GM18517 (cell line): Measurements from ENCODE around the gene GTF3C2.
A peak's percentile ranks its signal among the peaks of the same experiment; 100 is the strongest.
"Not testable (repeated sequence)": the region's sequence is repeated elsewhere in the genome, so short reads cannot be mapped to it uniquely, and the experiment has no call there.

Experiments used
- ATAC-seq: cut with Tn5 transposase; IDR thresholded peaks from one replicate; pipeline ENCODE4 v1.9.1; 2021; ENCODE audit warnings: mild to moderate bottlenecking, moderate library complexity; ENCODE audit not compliant: unreplicated experiment

The GTF3C2 gene

GRCh38 chr2:27375513-27376099 is 19.0 kb upstream of the GTF3C2 start:
- ATAC-seq = no peak

DNA sequence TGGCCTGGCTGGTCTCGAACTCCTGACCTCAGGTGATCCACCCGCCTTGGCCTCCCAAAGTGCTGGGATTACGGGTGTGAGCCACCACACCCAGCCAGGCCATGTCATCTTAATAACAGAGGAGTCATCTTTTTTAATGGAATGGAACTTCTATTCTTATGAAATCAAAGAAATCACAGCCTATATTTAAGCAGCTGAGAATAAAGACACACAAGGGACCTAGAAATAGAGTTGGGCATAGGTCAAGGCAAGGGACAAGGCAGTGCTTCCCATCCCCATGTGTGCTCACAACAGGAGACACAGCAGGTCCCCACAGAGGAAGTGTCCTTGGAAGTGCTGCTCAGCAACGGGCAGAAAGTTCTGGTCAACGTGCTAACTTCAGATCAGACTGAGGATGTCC is 17.0 kb upstream of the GTF3C2 start:
- ATAC-seq = no peak

- no peak for ATAC-seq
Measured at GRCh38 chr2:27372937-27373336, 16.4 kb upstream of the GTF3C2 start.

- peak; percentile 27 for ATAC-seq
Measured at GRCh38 chr2:27370816-27371620, 14.5 kb upstream of the GTF3C2 start.

DNA sequence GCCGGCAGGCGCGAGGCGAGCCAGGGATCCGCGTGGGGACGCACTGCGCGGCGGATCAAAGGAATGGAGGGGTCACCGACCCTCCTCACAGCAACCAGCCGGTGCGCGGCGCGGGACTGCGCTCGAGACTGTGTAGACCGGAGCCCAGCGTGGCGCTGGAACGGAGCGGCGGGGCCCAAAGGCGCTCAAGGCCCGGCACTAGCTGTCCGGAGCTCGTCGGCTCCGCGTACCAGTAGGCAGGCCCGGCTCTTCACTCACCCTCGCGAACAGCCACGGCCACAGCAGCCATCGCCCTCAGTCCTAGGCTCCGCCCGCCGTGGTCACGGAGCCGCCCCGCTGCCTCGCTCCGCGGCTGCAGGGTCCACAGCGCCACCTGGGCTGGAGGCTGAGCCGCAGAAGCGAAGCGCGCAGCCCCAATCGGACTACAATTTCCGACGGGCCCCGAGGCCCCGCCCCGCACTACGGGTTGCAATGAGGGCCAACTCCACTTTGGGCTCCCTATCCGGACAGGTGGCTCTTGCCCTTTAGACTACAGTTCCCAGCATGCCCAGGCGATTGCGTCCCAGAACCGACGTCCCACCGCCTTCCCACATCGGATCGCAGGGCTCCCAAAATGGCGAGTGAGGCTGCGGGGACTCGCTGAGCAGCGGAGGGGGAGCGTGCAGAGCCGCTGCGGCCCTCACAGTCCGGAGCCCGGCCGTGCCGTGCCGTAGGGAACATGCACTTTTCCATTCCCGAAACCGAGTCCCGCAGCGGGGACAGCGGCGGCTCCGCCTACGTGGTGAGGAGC is 13.7 kb upstream of the GTF3C2 start, which contains the start of the genes EIF2B4 and SNX17:
Gene EIF2B4, minus strand, starts transcription at position 313 of the 790 bp plus-strand sequence. Its CDS starts 24 bp downstream, at position 289.
Gene SNX17, plus strand, starts transcription at position 591 of the 790 bp plus-strand sequence. Its CDS starts 128 bp downstream, at position 719.
- ATAC-seq = peak; percentile 88

DNA sequence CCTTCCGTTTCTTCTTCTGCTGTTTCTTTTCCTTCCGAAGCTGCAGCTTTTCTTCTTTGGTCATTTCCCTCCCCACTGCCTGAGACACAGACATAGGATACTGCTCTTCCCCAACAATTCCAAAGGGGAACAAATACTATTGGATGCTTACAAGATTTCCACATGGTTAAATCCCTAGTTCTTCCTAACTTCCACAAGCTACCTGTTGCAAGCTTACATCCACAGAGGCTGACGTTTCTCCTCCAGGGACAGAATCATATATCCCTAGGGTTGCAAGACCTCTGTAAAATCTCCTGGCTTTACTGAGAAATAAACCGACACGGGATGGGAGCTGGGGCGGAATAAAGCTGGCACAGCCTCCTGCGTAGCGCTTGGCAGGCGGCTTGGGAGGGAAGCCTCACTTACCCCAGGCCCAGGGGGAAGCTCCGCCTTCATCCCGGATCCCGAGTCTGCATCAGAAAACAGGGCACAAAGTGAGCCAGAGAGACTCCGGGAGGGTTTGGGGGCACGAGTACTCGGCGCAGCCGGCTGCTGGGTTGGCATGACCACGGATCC is 13.0 kb upstream of the GTF3C2 start:
- ATAC-seq = no peak

- ATAC-seq = no peak
Measured at GRCh38 chr2:27363933-27364332, 7.4 kb upstream of the GTF3C2 start.

DNA sequence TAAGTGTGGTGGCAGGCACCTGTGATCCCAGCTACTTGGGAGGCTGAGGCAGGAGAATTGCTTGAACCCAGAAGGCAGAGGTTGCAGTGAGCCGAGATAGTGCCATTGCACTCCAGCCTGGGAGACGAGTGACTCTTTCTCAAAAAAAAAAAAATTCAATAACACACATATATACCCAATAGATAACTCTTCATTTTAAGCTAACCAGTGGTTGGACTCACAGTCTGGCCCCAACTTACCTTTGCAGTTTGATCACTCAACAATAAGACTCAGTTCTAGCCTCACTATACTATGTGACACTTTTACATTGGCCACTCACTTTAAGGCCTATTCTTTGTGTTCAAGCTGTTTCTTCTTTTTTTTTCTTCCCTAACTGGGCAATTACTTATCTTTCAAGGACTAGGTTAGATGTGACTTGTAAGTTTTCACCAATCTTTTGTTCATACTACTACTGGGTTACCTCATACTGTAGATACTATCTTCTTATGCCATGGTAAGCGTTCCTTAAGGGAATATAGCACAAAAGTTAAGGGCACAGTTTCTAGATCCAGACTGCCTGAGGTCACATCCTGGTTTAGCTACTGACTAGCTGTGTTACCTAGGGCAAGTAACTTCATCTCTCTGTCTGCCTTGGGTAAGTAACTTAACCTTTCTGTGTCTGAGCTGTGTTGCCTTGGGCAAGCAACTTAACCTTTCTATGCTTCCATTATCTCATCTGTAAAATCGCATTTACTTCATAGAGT is 6.3 kb upstream of the GTF3C2 start:
- no peak for ATAC-seq

GRCh38 chr2:27356056-27356381 is 545 bp downstream of the GTF3C2 start:
- peak; percentile 21 for ATAC-seq

- ATAC-seq = no peak
Measured at GRCh38 chr2:27354597-27354927, 2.0 kb downstream of the GTF3C2 start.

GRCh38 chr2:27353762-27354596 is 2.6 kb downstream of the GTF3C2 start:
- no peak for ATAC-seq

DNA sequence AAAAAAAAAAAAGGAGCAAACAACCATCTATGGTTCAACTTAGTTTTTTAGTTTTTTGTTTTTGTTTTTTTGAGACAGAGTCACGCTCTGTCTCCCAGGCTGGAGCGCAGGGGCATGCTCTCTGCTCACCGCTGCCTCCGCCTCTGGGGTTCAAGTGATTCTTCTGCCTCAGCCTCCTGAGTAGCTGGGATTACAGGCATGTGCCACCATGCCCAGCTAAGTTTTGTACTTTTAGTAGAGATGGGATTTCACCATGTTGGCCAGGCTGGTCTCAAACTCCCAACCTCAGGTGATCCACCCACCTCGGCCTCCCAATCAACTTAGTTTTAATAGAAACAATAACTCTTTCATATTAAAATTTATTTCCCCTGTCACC is 3.2 kb downstream of the GTF3C2 start:
- not testable (repeated sequence) for ATAC-seq

- ATAC-seq = no peak
Measured at GRCh38 chr2:27351802-27352598, 4.6 kb downstream of the GTF3C2 start.

GRCh38 chr2:27350106-27350693 is 6.4 kb downstream of the GTF3C2 start:
- ATAC-seq = no peak

DNA sequence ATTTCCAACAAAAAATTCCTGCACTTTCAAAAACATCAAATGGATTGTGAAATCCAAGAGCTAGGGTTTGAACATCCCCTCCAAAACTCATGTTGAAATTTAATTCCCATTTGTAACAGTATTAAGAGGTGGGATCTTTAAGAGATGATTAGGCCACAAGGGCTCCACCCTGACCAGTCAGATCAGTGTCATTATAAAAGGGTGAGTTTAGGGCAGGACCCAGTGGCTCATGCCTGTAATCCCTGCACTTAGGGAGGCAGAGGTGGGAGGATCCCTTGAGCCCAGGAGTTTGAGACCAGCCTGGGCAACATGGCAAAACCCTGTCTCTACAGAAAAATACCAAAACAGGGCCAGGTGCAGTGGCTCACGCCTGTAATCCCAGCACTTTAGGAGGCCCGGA is 8.9 kb downstream of the GTF3C2 start:
- no peak for ATAC-seq

GRCh38 chr2:27336173-27336572 is 20.4 kb downstream of the GTF3C2 start:
- no peak for ATAC-seq

DNA sequence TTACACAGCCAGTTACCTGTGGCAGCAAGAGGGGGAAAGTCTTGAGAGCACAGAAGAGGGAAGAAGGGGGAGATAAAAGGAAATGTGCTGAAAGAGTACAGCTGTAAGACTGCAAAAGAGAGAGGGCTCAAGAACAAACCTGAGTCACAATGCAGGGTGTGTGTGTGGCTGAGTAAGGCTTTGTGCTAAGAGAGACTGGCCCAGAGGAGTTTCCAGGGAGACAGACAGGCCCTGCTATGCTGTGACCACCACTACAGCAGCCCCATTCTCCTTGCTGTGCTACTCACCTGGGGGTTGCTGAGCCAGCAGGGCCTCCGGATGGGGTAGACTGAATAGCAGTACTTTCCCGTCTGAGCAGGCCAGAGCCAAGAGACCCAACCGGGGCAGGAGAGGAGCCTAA is 21.3 kb downstream of the GTF3C2 start:
- no peak for ATAC-seq

GRCh38 chr2:27324720-27325119 is 31.8 kb downstream of the GTF3C2 start:
- no peak for ATAC-seq
